GM06990 (cell line): ENCODE measurements around the gene SUV39H2.

ENCODE experiments used
- DNase-seq: peaks from one replicate; pipeline ENCODE4 v3.0.0-alpha.2; 2011; ENCODE audit not compliant: insufficient read length; ENCODE audit errors: extremely low read depth
- H3K27me3 ChIP-seq: replicated peaks from 2 replicates; pipeline ENCODE4 v1.6.0; 2011; ENCODE audit warnings: low read length; ENCODE audit not compliant: control insufficient read depth, insufficient read depth
- H3K36me3 ChIP-seq: 2 replicates; pipeline ENCODE4 v1.5.1; 2011; ENCODE audit warnings: low read length; ENCODE audit not compliant: control insufficient read depth, insufficient read depth
- H3K4me3 ChIP-seq: replicated peaks from 2 replicates; pipeline ENCODE4 v1.5.1; 2011; ENCODE audit warnings: low read depth, mild to moderate bottlenecking, control low read depth, low read length
- TF ChIP-seq, protein P1 (sequence below): IDR thresholded peaks from 2 replicates; pipeline ENCODE4 v1.5.1; 2011; ENCODE audit warnings: low read length, control low read depth, mild to moderate bottlenecking, inconsistent platforms; ENCODE audit not compliant: insufficient read depth, poor library complexity, severe bottlenecking

SUV39H2 gene

GRCh38 chr10:14916600-14916999 lies 37.9 kb downstream of the SUV39H2 start:
- TF ChIP-seq, protein P1, sequence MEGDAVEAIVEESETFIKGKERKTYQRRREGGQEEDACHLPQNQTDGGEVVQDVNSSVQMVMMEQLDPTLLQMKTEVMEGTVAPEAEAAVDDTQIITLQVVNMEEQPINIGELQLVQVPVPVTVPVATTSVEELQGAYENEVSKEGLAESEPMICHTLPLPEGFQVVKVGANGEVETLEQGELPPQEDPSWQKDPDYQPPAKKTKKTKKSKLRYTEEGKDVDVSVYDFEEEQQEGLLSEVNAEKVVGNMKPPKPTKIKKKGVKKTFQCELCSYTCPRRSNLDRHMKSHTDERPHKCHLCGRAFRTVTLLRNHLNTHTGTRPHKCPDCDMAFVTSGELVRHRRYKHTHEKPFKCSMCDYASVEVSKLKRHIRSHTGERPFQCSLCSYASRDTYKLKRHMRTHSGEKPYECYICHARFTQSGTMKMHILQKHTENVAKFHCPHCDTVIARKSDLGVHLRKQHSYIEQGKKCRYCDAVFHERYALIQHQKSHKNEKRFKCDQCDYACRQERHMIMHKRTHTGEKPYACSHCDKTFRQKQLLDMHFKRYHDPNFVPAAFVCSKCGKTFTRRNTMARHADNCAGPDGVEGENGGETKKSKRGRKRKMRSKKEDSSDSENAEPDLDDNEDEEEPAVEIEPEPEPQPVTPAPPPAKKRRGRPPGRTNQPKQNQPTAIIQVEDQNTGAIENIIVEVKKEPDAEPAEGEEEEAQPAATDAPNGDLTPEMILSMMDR = no peak
- Histone ChIP-seq H3K4me3 (no peak overlapping the region), H3K36me3 (peaks cover 9% of the 10 kb centered on the region), H3K27me3 (no peaks in the 10 kb centered on the region)
- DNase-seq = no peak

- no peak overlapping the region for H3K4me3 ChIP-seq
- H3K27me3 ChIP-seq = no peaks in the 10 kb centered on the region
- H3K36me3 ChIP-seq = peaks cover 15% of the 10 kb centered on the region
- TF ChIP-seq, protein P1 = no peak
- DNase-seq = no peak
Measured at GRCh38 chr10:14917827-14918226, 39.2 kb downstream of the SUV39H2 start.

GRCh38 chr10:14918964-14919363 lies 40.3 kb downstream of the SUV39H2 start:
- Histone ChIP-seq H3K27me3 (no peaks in the 10 kb centered on the region), H3K4me3 (no peak overlapping the region), H3K36me3 (peaks cover 22% of the 10 kb centered on the region)
- DNase-seq = no peak
- TF ChIP-seq, protein P1 = no peak

DNA sequence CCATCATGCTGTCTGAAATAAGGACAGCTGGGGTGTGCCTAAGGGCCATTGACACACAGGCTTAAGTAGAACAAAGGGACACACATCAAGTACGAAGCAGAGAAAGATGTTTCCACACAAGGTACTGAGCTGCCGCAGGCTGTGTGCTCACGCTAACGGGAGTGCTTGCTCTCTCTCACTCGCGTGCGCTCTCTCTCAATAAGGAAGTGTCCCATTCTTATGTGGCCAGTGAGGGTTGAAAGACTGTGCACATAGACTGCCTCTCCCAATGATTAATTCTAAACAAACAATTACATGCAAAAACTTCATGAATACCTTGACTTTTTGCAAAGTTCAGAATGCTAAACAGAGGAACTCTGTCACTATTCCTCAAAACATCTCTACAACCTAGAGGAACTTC lies 45.3 kb downstream of the SUV39H2 start:
- TF ChIP-seq, protein P1 = no peak
- H3K36me3 ChIP-seq = peaks cover 25% of the 10 kb centered on the region
- H3K4me3 ChIP-seq = no peak overlapping the region
- no peak for DNase-seq
- H3K27me3 ChIP-seq = no peaks in the 10 kb centered on the region

GRCh38 chr10:14925268-14925667 lies 46.6 kb downstream of the SUV39H2 start:
- no peak for DNase-seq
- no peak overlapping the region for H3K4me3 ChIP-seq
- no peaks in the 10 kb centered on the region for H3K27me3 ChIP-seq
- H3K36me3 ChIP-seq = peaks cover 22% of the 10 kb centered on the region
- TF ChIP-seq, protein P1 = no peak

GRCh38 chr10:14926061-14926470 lies 47.4 kb downstream of the SUV39H2 start:
- no peaks in the 10 kb centered on the region for H3K27me3 ChIP-seq
- TF ChIP-seq, protein P1 = no peak
- DNase-seq = no peak

More at GRCh38 chr10:14926061-14926470, 47.4 kb downstream of the SUV39H2 start:
- Histone ChIP-seq H3K4me3 (no peak overlapping the region), H3K36me3 (peaks cover 19% of the 10 kb centered on the region)
